Common myeloid progenitor, CD34-positive (primary cell): ENCODE measurements around the gene RASL10B.

Experiments
- CTCF ChIA-PET: fragments of 350-600 bp; sonication (Branson Sonifier 250); formaldehyde crosslinking; loops from one replicate; lab custom pipeline; 2021; ENCODE audit warnings: antibody characterized with exemption; lab: Charles Lee
- POLR2A ChIA-PET: fragments of 350-600 bp; sonication (Branson Sonifier 250); formaldehyde crosslinking; loops from one replicate; lab custom pipeline; 2021; ENCODE audit warnings: antibody characterized with exemption; lab: Charles Lee
- DNase-seq, 3 donors: peaks; one replicate each; pipeline versions ENCODE4 v3.0.0 to v3.0.0-alpha.2; 2013
- H3K27ac ChIP-seq, 2 experiments: 1 replicate in 1 of 2; 2 replicates in 1 of 2; pipeline ENCODE4 v1.7.0; 2013; ENCODE audit warnings: inconsistent platforms in 2 of 2, low read length in 2 of 2, mild to moderate bottlenecking in 2 of 2, low read depth in 1 of 2, moderate library complexity in 1 of 2; ENCODE audit not compliant: severe bottlenecking in 2 of 2, insufficient read depth in 1 of 2, poor library complexity in 1 of 2
- H3K27me3 ChIP-seq, 5 experiments: replicated peaks in 2 of 5; 1 replicate in 3 of 5; 2 replicates in 2 of 5; pipeline versions ENCODE4 v1.6.1 to v1.7.0; 2013; ENCODE audit warnings: low read length in 4 of 5, mild to moderate bottlenecking in 2 of 5, moderate library complexity in 2 of 5, inconsistent platforms in 1 of 5; ENCODE audit not compliant: insufficient read depth in 5 of 5, control insufficient read depth in 4 of 5
- H3K36me3 ChIP-seq, 4 experiments: 1 replicate in 2 of 4; 2 replicates in 2 of 4; pipeline versions ENCODE4 v1.6.1 to v1.7.0; 2013; ENCODE audit warnings: low read length in 3 of 4, control low read depth in 1 of 4, mild to moderate bottlenecking in 1 of 4; ENCODE audit not compliant: control insufficient read depth in 4 of 4, insufficient read depth in 4 of 4
- H3K4me1 ChIP-seq, 4 experiments: 1 replicate in 3 of 4; 2 replicates in 1 of 4; pipeline versions ENCODE4 v1.6.1 to v1.7.1; 2013; ENCODE audit warnings: low read length in 3 of 4, mild to moderate bottlenecking in 3 of 4, control low read depth in 1 of 4, inconsistent platforms in 1 of 4, moderate library complexity in 1 of 4; ENCODE audit not compliant: control insufficient read depth in 4 of 4, insufficient read depth in 4 of 4; ENCODE audit errors: control extremely low read depth in 1 of 4
- H3K4me3 ChIP-seq, 7 experiments: 1 replicate in 4 of 7; 2 replicates in 3 of 7; pipeline versions ENCODE4 v1.5.1 to v1.7.0; 2013; ENCODE audit warnings: mild to moderate bottlenecking in 7 of 7, low read length in 6 of 7, moderate library complexity in 6 of 7, inconsistent platforms in 2 of 7, low read depth in 2 of 7, control low read depth in 1 of 7; ENCODE audit not compliant: insufficient read depth in 4 of 7, control insufficient read depth in 1 of 7; ENCODE audit errors: extremely low read depth in 1 of 7
- H3K9me3 ChIP-seq, 5 experiments: 1 replicate in 4 of 5; 2 replicates in 1 of 5; pipeline versions ENCODE4 v1.6.1 to v1.7.1; 2013; ENCODE audit warnings: low read length in 4 of 5, mild to moderate bottlenecking in 2 of 5, inconsistent platforms in 1 of 5, low read depth in 1 of 5, moderate library complexity in 1 of 5; ENCODE audit not compliant: control insufficient read depth in 4 of 5, insufficient read depth in 2 of 5; ENCODE audit errors: control extremely low read depth in 1 of 5
- WGBS: methylation state at CpG from one replicate; pipeline ENCODE4 v1.1.5; 2013; ENCODE audit not compliant: insufficient coverage; 5-methylcytosine and 5-hydroxymethylcytosine counted together

RASL10B gene

GRCh38 chr17:35732806-35733136 lies 1.3 kb downstream of the RASL10B start:
- DNase-seq = no peak
- POLR2A ChIA-PET = no interaction called here
- 100% methylated on average over 1 of the region's 1 CpG for WGBS
- Histone ChIP-seq H3K9me3 (no peaks in the 10 kb centered on the region), H3K4me1 (peaks cover 0 to 16% (median 10%) of the 10 kb centered on the region in 4 experiments), H3K27ac (no peak overlapping the region), H3K36me3 (peaks cover 0 to under 1% (median 0%) of the 10 kb centered on the region in 4 experiments), H3K4me3 (no peak overlapping the region), H3K27me3 (no peaks in the 10 kb centered on the region)
- CTCF ChIA-PET = no interaction called here

GRCh38 chr17:35733366-35733765 lies 1.9 kb downstream of the RASL10B start:
- no peaks in the 10 kb centered on the region for H3K36me3 ChIP-seq
- no peak for DNase-seq
- CTCF ChIA-PET = no interaction called here
- peaks cover 0 to 16% (median 10%) of the 10 kb centered on the region in 4 experiments for H3K4me1 ChIP-seq
- no peak overlapping the region for H3K27ac ChIP-seq
- H3K9me3 ChIP-seq = no peaks in the 10 kb centered on the region
- WGBS = 100% methylated on average over 6 of the region's 6 CpGs
- H3K27me3 ChIP-seq = no peaks in the 10 kb centered on the region
- POLR2A ChIA-PET = no interaction called here
- no peak overlapping the region for H3K4me3 ChIP-seq

- Histone ChIP-seq H3K36me3 (no peaks in the 10 kb centered on the region), H3K4me3 (no peak overlapping the region), H3K9me3 (no peaks in the 10 kb centered on the region), H3K4me1 (peaks cover 0 to 16% (median 10%) of the 10 kb centered on the region in 4 experiments), H3K27ac (no peak overlapping the region), H3K27me3 (no peaks in the 10 kb centered on the region)
- POLR2A ChIA-PET = interaction anchor here (0.6 kb wide), 1 partner anchor 81 kb away, joined by 6 read pairs; no protein-coding TSS in a partner anchor
- no peak for DNase-seq
- CTCF ChIA-PET = no interaction called here
- 98% methylated on average over 5 of the region's 7 CpGs for WGBS
These were observed 3.0 kb downstream of the RASL10B start for GRCh38 chr17:35734396-35734795.

- CTCF ChIA-PET = interaction anchor here (0.7 to 4.9 kb wide), 2 partner anchors 14 to 17 kb away, joined by 4 to 18 read pairs; no protein-coding TSS in a partner anchor
- POLR2A ChIA-PET = no interaction called here
These were observed 3.8 kb downstream of the RASL10B start for GRCh38 chr17:35735036-35735805.

GRCh38 chr17:35736236-35736635 lies 4.8 kb downstream of the RASL10B start:
- CTCF ChIA-PET = interaction anchor here (0.7 to 4.9 kb wide), 2 partner anchors 13 to 18 kb away, joined by 4 to 18 read pairs; no protein-coding TSS in a partner anchor
- POLR2A ChIA-PET = no interaction called here
- Histone ChIP-seq H3K9me3 (peaks cover 0 to 5% (median 3%) of the 10 kb centered on the region in 5 experiments), H3K27ac (no peak overlapping the region), H3K27me3 (peaks cover 0 to 14% (median 9%) of the 10 kb centered on the region in 5 experiments), H3K36me3 (no peaks in the 10 kb centered on the region), H3K4me1 (peaks cover 0 to 12% (median 8%) of the 10 kb centered on the region in 4 experiments), H3K4me3 (no peak overlapping the region)
- 99% methylated on average over 5 of the region's 5 CpGs for WGBS
- DNase-seq = no peak

More at GRCh38 chr17:35735036-35735805, 3.8 kb downstream of the RASL10B start:
- Histone ChIP-seq H3K27ac (no peak overlapping the region), H3K4me3 (no peak overlapping the region), H3K36me3 (no peaks in the 10 kb centered on the region), H3K27me3 (peaks cover 0 to 5% (median 1%) of the 10 kb centered on the region in 5 experiments), H3K9me3 (no peaks in the 10 kb centered on the region), H3K4me1 (peaks cover 0 to 16% (median 10%) of the 10 kb centered on the region in 4 experiments)
- 93% methylated on average over 28 of the region's 29 CpGs for WGBS
- DNase-seq = no peak

GRCh38 chr17:35738519-35739133 lies 7.2 kb downstream of the RASL10B start:
- ChIA-PET CTCF (interaction anchor here (1.5 to 4.9 kb wide), 3 partner anchors 10 to 125 kb away, joined by 4 to 18 read pairs (median 7); no protein-coding TSS in a partner anchor), POLR2A (no interaction called here)
- H3K4me3 ChIP-seq = no peak overlapping the region
- WGBS = 79% methylated on average over 5 of the region's 5 CpGs
- H3K36me3 ChIP-seq = no peaks in the 10 kb centered on the region
- H3K9me3 ChIP-seq = peaks cover 0 to 5% (median 3%) of the 10 kb centered on the region in 5 experiments
- peaks cover 0 to 36% (median 9%) of the 10 kb centered on the region in 5 experiments for H3K27me3 ChIP-seq
- H3K27ac ChIP-seq = no peak overlapping the region
- peak in 2 of 3 donors; percentile 30 to 35 for DNase-seq
- H3K4me1 ChIP-seq = peaks cover 0 to 10% (median 9%) of the 10 kb centered on the region in 4 experiments
